Right atrium auricular region (tissue), 2 donors: ENCODE measurements around the gene COMP. TPM values are rescaled to one million over a fixed set of nuclear protein-coding genes. Genes with fewer than 3 reads are reported as not detected.

Experiments
- DNase-seq: peaks from one replicate; pipeline ENCODE4 v3.0.0-alpha.2; 2019; ENCODE audit warnings: low spot score
- H3K27ac ChIP-seq, 2 donors: fragments of 200-600 bp; sonication (generic); 1 replicate in 1 of 2; 2 replicates in 1 of 2; pipeline ENCODE4 v1.5.1; 2016 to 2019
- H3K27me3 ChIP-seq, 2 donors: fragments of 200-600 bp; sonication (generic); one replicate each; pipeline versions ENCODE4 v1.5.1 to v1.6.0; 2017 to 2019
- H3K36me3 ChIP-seq: fragments of 200-600 bp; sonication (generic); one replicate; pipeline ENCODE4 v1.5.1; 2016
- H3K4me1 ChIP-seq, 2 donors: fragments of 200-600 bp; sonication (generic); one replicate each; pipeline versions ENCODE4 v1.5.1 to v1.6.0; 2017 to 2019
- H3K4me3 ChIP-seq, 2 donors: fragments of 200-600 bp; sonication (generic); 1 replicate in 1 of 2; 2 replicates in 1 of 2; pipeline ENCODE4 v1.5.1; 2017 to 2019; ENCODE audit warnings: mild to moderate bottlenecking in 1 of 2, moderate library complexity in 1 of 2
- H3K9me3 ChIP-seq, 2 donors: fragments of 200-600 bp; sonication (generic); one replicate each; pipeline ENCODE4 v1.5.1; 2019
- total RNA-seq, 2 donors: library from RNA; depleted of rRNA; stranded (reverse); fragments of >200 nt; gene quantifications; one replicate each; pipeline ENCODE4 v1.1.0, GENCODE V29; 2016
- TF ChIP-seq, protein P1 (sequence below), 2 donors: fragments of 200-600 bp; sonication (generic); IDR thresholded peaks; one replicate each; pipeline ENCODE4 v1.5.1; 2019; ENCODE audit warnings: antibody characterized with exemption in 2 of 2

Gene COMP
- total RNA-seq, 2 donors from 2014 or later, result 7.8 to 12.5 TPM

DNA sequence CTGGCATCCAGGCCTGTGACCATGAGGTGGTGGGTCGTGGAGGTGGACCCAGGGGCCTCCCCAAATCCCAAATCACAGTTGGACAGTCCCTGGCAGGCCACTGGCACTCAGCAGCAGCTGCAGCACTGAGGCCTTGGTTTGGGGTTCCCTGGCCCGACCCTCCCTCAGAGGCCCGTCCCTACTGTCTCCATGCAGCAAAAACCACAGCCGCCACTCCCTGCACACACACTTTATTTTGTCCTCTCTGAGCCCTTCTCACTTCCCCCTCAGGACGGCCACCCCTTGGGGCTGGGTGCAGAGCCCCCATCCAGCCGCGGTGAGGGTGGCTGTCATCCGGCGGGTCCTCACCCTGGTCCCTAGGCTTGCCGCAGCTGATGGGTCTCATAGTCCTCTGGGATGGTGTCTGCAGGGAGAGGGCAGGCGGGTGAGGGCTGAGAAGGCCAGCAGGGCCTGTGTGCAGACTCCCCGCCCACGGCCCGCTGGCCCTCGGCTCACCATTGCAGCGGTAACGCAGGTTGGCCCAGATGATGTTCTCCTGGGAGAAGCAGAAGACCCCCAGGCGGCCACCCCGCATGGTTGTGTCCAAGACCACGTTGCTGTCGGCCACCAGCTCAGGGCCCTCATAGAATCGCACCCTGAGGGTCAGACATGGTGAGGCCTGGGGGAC lies 8.4 kb downstream of the COMP start:
- no peak for DNase-seq
- Histone ChIP-seq H3K36me3 (no peaks in the 10 kb centered on the region), H3K9me3 (no peaks in the 10 kb centered on the region), H3K27ac (no peak overlapping the region), H3K27me3 (peaks cover 6 to 8% of the 10 kb centered on the region in 2 donors), H3K4me1 (peaks cover 0 to 22% of the 10 kb centered on the region in 2 donors), H3K4me3 (no peak overlapping the region)
- TF ChIP-seq, protein P1, sequence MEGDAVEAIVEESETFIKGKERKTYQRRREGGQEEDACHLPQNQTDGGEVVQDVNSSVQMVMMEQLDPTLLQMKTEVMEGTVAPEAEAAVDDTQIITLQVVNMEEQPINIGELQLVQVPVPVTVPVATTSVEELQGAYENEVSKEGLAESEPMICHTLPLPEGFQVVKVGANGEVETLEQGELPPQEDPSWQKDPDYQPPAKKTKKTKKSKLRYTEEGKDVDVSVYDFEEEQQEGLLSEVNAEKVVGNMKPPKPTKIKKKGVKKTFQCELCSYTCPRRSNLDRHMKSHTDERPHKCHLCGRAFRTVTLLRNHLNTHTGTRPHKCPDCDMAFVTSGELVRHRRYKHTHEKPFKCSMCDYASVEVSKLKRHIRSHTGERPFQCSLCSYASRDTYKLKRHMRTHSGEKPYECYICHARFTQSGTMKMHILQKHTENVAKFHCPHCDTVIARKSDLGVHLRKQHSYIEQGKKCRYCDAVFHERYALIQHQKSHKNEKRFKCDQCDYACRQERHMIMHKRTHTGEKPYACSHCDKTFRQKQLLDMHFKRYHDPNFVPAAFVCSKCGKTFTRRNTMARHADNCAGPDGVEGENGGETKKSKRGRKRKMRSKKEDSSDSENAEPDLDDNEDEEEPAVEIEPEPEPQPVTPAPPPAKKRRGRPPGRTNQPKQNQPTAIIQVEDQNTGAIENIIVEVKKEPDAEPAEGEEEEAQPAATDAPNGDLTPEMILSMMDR (IDR thresholded peaks at IDR 0.05), result no peak

DNA sequence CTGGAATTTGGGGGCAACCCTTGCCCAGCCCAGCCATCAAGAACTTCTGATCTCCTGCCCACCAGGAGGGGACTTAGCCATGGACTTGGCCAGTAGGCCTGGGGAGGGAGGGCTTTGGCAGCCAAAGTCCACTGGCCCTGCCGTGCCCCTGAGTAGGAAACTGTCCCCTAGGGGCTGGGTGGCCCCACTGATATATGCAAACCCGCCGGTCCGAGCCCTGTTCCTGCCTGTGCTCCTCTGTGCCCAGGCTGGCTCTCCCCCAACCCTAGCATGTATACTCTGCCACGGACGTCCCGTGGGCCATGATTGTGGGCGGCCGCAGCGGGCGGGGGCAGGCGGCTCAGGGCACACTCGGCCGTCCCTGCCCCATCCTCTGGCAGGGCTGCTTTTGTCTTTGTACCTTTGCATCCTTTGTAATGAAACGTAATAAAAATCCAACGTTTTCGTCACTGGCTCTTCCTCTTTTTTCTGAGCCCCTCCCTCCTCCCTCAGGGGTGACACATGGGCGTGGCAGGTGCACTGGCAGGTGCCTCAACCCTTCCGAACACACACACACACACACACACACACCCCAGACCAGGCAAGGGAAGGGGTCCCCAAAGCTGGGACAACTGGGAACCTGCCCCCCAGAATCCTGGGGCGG lies 9.1 kb downstream of the COMP start:
- Histone ChIP-seq H3K4me3 (no peak overlapping the region), H3K27ac (no peak overlapping the region), H3K9me3 (no peaks in the 10 kb centered on the region), H3K36me3 (no peaks in the 10 kb centered on the region), H3K4me1 (peaks cover 0 to 15% of the 10 kb centered on the region in 2 donors), H3K27me3 (peaks cover 0 to 2% of the 10 kb centered on the region in 2 donors)
- TF ChIP-seq, protein P1 (IDR thresholded peaks at IDR 0.05), result no peak
- DNase-seq, result no peak

DNA sequence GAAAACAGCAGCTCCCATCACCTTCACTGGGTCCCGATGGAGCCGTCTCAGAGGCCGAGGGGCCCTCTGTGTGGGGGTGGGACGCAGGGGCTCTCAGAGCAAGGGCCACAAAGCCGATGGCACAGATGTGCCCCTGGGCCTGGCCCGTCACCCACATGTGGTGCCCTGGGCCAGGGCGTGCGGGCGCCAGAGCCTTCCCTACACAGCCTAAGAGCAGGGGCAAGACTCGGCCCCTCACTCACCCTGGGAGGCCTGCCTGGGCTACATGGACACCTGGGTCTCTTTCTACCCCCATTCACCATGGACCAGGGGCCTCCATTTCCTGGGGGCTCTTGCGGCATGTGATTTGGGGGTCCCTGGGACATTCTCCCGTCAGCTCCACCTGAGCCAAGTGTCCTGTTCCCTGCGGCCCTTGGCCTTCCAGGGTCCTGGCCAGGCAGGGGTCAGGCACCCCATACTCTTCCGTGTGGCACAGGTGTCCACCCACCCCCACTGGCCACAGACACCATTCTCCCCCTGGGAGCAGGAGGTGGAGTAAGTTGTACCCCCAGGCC lies 10.0 kb downstream of the COMP start:
- no peaks in the 10 kb centered on the region for H3K27me3 ChIP-seq

DNA sequence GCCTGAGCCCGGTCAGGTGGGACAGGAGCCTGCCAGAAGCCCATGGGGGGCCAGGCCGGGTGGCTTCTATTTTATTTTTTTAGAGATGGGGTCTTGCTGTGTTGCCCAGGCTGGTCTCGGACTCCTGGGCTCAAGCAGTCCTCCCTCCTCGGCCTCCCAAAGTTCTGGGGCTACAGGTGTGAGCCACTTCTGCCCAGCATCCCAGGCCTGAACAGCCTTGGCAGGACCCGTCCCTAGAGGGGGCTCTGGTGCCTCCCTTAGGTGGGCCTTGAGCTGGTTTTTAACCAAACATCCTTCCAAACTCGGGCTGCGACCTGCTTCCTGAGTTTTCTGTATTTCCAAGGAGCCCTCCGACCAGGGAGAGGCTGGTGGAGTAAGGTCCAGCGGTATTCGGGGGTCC lies 10.5 kb downstream of the COMP start:
- TF ChIP-seq, protein P1 (IDR thresholded peaks at IDR 0.05), result no peak
- no peaks in the 10 kb centered on the region for H3K9me3 ChIP-seq
- no peak for DNase-seq
- peaks cover 0 to 6% of the 10 kb centered on the region in 2 donors for H3K4me1 ChIP-seq
- H3K27me3 ChIP-seq, result no peaks in the 10 kb centered on the region
- H3K27ac ChIP-seq, result no peak overlapping the region
- no peaks in the 10 kb centered on the region for H3K36me3 ChIP-seq
- H3K4me3 ChIP-seq, result no peak overlapping the region

More for the DNA sequence above, 10.0 kb downstream of the COMP start:
- peaks cover 0 to 11% of the 10 kb centered on the region in 2 donors for H3K4me1 ChIP-seq
- no peaks in the 10 kb centered on the region for H3K36me3 ChIP-seq
- no peak overlapping the region for H3K4me3 ChIP-seq
- no peak overlapping the region for H3K27ac ChIP-seq
- H3K9me3 ChIP-seq, result no peaks in the 10 kb centered on the region
- no peak for DNase-seq
- TF ChIP-seq, protein P1 (IDR thresholded peaks at IDR 0.05), result no peak

DNA sequence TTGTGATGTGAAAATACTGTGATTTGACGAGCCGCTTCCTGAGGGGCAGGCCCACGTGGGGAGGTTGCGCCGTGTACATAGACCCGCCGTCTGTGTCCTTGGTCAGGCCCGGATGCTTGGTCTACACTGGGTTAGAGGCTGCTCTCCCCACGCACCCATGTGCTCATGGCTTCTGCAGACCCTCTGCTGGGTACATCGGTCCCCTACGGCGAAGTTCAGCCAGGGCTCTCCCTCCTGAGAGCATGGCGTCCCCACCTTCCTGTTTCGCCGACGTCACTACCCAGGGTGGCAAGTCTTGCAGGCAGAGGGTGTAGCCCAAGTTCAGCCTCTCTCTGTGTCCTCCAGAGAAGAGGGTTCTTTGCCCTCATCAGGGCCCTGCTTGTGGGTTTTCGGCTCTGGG lies 11.0 kb downstream of the COMP start:
- no peaks in the 10 kb centered on the region for H3K9me3 ChIP-seq
- TF ChIP-seq, protein P1 (IDR thresholded peaks at IDR 0.05), result no peak
- H3K36me3 ChIP-seq, result no peaks in the 10 kb centered on the region
- no peak for DNase-seq
- H3K27ac ChIP-seq, result no peak overlapping the region
- no peaks in the 10 kb centered on the region for H3K27me3 ChIP-seq
- H3K4me1 ChIP-seq, result peaks cover 0 to under 1% of the 10 kb centered on the region in 2 donors
- no peak overlapping the region for H3K4me3 ChIP-seq
